Upper lobe of right lung (tissue), 1 donor: ENCODE results near the gene POGLUT3. TPM values are rescaled to one million over a fixed set of nuclear protein-coding genes. Genes with fewer than 3 reads are reported as not detected.
A peak's percentile ranks its signal among the peaks of the same experiment; 100 is the strongest.

Experiments used
- ATAC-seq: fragments of 200-7000 bp; cut with Tn5 transposase; one replicate; pipeline ENCODE4 v1.9.1; 2020; ENCODE audit warnings: mild to moderate bottlenecking, moderate library complexity
- DNase-seq: peaks from one replicate; pipeline ENCODE4 v3.0.0-alpha.2; 2020
- H3K27ac ChIP-seq: fragments of 200-600 bp; one replicate; pipeline ENCODE4 v1.8.0; 2022
- H3K27me3 ChIP-seq: fragments of 200-600 bp; one replicate; pipeline ENCODE4 v1.8.0; 2022; ENCODE audit warnings: mild to moderate bottlenecking
- H3K36me3 ChIP-seq: fragments of 200-600 bp; one replicate; pipeline ENCODE4 v1.8.0; 2022
- H3K4me1 ChIP-seq: fragments of 200-600 bp; one replicate; pipeline ENCODE4 v1.8.0; 2022
- H3K4me3 ChIP-seq: fragments of 200-600 bp; one replicate; pipeline ENCODE4 v1.8.0; 2022; ENCODE audit warnings: mild to moderate bottlenecking
- H3K9me3 ChIP-seq: fragments of 200-600 bp; one replicate; pipeline ENCODE4 v1.8.0; 2022
- intact Hi-C: fragments of 100-400 bp; cut with DNase I; formaldehyde crosslinking; loops from one replicate; pipeline ENCODE4 v1.11.0; 2022
- total RNA-seq: library from RNA; stranded (reverse); fragmentation: NEBNext Ultra II Directional; extraction: Animal tissue kit (Norgen Biotek cat#: 25700); gene quantifications from one replicate; pipeline ENCODE4 v1.2.1, GENCODE V29; 2021
- TF ChIP-seq, protein P1 (sequence below): fragments of 200-600 bp; IDR thresholded peaks from one replicate; pipeline ENCODE4 v1.8.0; 2022; ENCODE audit warnings: antibody characterized with exemption
- donor health status: DM: no; HTN: yes; CAD: no; lungs with severe emphysema.

The POGLUT3 gene
- total RNA-seq, 1 donor from 2014 or later, result 23.3 TPM

- no peaks in the 10 kb centered on the region for H3K27me3 ChIP-seq
- TF ChIP-seq, protein P1, sequence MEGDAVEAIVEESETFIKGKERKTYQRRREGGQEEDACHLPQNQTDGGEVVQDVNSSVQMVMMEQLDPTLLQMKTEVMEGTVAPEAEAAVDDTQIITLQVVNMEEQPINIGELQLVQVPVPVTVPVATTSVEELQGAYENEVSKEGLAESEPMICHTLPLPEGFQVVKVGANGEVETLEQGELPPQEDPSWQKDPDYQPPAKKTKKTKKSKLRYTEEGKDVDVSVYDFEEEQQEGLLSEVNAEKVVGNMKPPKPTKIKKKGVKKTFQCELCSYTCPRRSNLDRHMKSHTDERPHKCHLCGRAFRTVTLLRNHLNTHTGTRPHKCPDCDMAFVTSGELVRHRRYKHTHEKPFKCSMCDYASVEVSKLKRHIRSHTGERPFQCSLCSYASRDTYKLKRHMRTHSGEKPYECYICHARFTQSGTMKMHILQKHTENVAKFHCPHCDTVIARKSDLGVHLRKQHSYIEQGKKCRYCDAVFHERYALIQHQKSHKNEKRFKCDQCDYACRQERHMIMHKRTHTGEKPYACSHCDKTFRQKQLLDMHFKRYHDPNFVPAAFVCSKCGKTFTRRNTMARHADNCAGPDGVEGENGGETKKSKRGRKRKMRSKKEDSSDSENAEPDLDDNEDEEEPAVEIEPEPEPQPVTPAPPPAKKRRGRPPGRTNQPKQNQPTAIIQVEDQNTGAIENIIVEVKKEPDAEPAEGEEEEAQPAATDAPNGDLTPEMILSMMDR, result no peak
- H3K9me3 ChIP-seq, result no peaks in the 10 kb centered on the region
- no peaks in the 10 kb centered on the region for H3K4me1 ChIP-seq
- intact Hi-C loops, result no loop called here
- DNase-seq (no peak), ATAC-seq (peak; percentile 64)
- H3K27ac ChIP-seq, result no peak overlapping the region
- H3K4me3 ChIP-seq, result no peak overlapping the region
- H3K36me3 ChIP-seq, result peaks cover 50% of the 10 kb centered on the region
These were observed 23.3 kb downstream of the POGLUT3 start for GRCh38 chr11:108474664-108475463.

DNA sequence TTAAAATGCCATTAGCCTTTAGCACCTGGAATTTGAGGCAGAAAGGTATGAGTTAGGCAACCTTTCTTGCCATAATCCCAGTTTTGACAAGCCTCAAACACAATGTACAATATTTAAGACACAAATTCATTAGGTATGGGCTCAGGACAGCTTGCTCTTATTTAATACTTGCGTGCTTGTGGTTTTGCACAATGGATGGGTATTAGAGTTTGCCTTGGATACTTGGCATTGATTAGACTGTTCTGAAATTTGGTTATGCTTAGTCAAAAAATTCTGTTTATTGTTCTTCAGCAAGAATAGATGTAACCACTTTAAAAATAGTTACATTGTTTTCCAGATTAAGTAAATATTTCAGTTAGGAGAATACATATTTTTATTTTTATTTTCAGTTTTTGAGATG lies 25.5 kb downstream of the POGLUT3 start:
- Histone ChIP-seq H3K27me3 (no peaks in the 10 kb centered on the region), H3K4me1 (peaks cover 6% of the 10 kb centered on the region), H3K4me3 (no peak overlapping the region), H3K27ac (no peak overlapping the region), H3K36me3 (peaks cover 39% of the 10 kb centered on the region), H3K9me3 (no peaks in the 10 kb centered on the region)
- ATAC-seq, result no peak
- intact Hi-C loops, result no loop called here
- TF ChIP-seq, protein P1, result no peak
- no peak for DNase-seq

DNA sequence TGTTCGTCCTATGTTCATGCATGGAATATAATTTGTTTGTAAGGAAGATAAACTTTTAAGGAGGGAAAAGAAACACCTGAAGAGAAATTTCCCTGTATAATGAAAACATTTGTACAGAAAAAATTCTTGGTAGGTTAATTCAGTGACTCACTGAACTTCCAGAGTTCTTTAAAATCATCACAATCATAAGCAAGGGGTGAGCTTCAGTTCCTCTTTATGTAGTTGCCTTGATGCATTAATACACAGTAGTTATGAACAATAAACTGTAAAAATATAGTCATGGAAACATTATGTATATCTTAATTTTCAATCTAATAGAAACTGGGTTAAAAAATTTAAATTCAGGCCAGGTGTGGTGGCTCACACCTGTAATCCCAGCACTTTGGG lies 29.7 kb downstream of the POGLUT3 start:
- peaks cover 6% of the 10 kb centered on the region for H3K4me1 ChIP-seq
- ATAC-seq (no peak), DNase-seq (no peak)
- no peaks in the 10 kb centered on the region for H3K9me3 ChIP-seq
- peaks cover under 1% of the 10 kb centered on the region for H3K36me3 ChIP-seq
- TF ChIP-seq, protein P1, result no peak
- no peaks in the 10 kb centered on the region for H3K27me3 ChIP-seq
- intact Hi-C loops, result no loop called here
- no peak overlapping the region for H3K27ac ChIP-seq
- H3K4me3 ChIP-seq, result no peak overlapping the region

DNA sequence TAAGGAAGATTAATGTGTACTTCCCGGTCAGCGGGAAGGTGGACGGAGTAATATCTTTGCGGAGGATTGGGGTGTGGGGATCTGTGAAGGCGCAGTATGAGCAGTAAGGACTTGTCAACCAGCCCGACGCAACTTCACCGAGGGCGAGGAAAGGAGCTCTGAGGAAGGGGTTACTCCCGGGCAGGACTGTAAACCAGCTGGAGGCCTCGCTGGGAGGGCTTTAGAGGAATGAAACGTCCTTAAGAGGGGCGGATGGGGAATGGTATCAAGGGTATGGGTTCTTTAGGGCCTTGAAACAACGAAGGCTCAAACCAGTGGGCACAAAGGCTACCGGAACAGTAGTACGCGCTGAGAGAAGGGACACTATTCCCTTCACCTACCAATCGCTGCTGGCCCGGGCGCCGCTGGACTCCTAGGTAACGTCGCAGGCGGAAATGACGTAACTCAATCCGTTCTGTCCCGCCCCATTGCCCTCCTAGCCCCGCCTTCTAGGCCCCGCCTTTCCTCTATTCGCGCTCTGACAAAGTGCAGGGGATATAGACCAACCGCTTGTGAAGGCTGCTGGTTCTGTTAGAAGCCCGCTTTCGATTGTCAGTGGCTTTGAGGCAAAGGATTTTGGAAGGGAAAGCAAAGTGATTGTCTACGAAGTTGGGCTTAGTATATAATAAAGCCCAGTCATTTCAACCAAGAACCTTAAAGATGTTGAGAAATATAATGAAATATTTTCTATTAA lies 30.9 kb downstream of the POGLUT3 start, which contains the start of gene C11orf65:
Gene C11orf65, minus strand, starts transcription at position 439 of the 733 bp plus-strand sequence. CDS start 5,970 bp downstream, outside the sequence.
- peak; percentile 100 for ATAC-seq
- peak; percentile 97 for DNase-seq
- H3K27ac ChIP-seq, result peak within 1 kb of the TSS; percentile 99
- H3K36me3 ChIP-seq, result no peaks in the 10 kb centered on the region
- no peaks in the 10 kb centered on the region for H3K9me3 ChIP-seq
- TF ChIP-seq, protein P1, result no peak
- intact Hi-C loops, result no loop called here
- peak within 1 kb of the TSS; percentile 66 for H3K4me3 ChIP-seq
- H3K27me3 ChIP-seq, result no peaks in the 10 kb centered on the region
- H3K4me1 ChIP-seq, result peaks cover 6% of the 10 kb centered on the region

GRCh38 chr11:108466405-108466804 lies 31.8 kb downstream of the POGLUT3 start:
- H3K9me3 ChIP-seq, result no peaks in the 10 kb centered on the region
- DNase-seq (no peak), ATAC-seq (no peak)
- TF ChIP-seq, protein P1, result no peak
- peak overlapping the region; percentile 99 for H3K27ac ChIP-seq
- H3K4me3 ChIP-seq, result peak overlapping the region; percentile 66
- H3K36me3 ChIP-seq, result no peaks in the 10 kb centered on the region
- no peaks in the 10 kb centered on the region for H3K27me3 ChIP-seq
- H3K4me1 ChIP-seq, result peaks cover 6% of the 10 kb centered on the region
- intact Hi-C loops, result no loop called here
